SKM-1 (cell line): ENCODE results near the gene CACNA2D4.
A peak's percentile ranks its signal among the peaks of the same experiment; 100 is the strongest.

Experiments
- DNase-seq: peaks from one replicate; lab custom pipeline; 2025; ENCODE audit not compliant: unreplicated experiment; lab: John Stamatoyannopoulos, UW

Gene CACNA2D4

GRCh38 chr12:1816730-1817348, 101.6 kb downstream of the CACNA2D4 start:
- DNase-seq, result no peak

- no peak for DNase-seq
Measured at GRCh38 chr12:1815814-1816729, 102.4 kb downstream of the CACNA2D4 start.

- DNase-seq, result no peak
Measured at GRCh38 chr12:1815108-1815507, 103.3 kb downstream of the CACNA2D4 start.

GRCh38 chr12:1814266-1814665, 104.2 kb downstream of the CACNA2D4 start:
- no peak for DNase-seq

- DNase-seq, result peak; percentile 53
Measured at GRCh38 chr12:1812650-1813302, 105.7 kb downstream of the CACNA2D4 start.

GRCh38 chr12:1811948-1812291, 106.5 kb downstream of the CACNA2D4 start:
- DNase-seq, result no peak

GRCh38 chr12:1811281-1811947, 107.0 kb downstream of the CACNA2D4 start:
- DNase-seq, result peak; percentile 51

- DNase-seq, result no peak
Measured at GRCh38 chr12:1810931-1811280, 107.5 kb downstream of the CACNA2D4 start.

- no peak for DNase-seq
Measured at GRCh38 chr12:1810201-1810930, 108.1 kb downstream of the CACNA2D4 start.

GRCh38 chr12:1809591-1810190, 108.8 kb downstream of the CACNA2D4 start:
- no peak for DNase-seq

- DNase-seq, result no peak
Measured at GRCh38 chr12:1808798-1809480, 109.5 kb downstream of the CACNA2D4 start.

GRCh38 chr12:1808036-1808797, 110.2 kb downstream of the CACNA2D4 start:
- no peak for DNase-seq

GRCh38 chr12:1807087-1807860, 111.2 kb downstream of the CACNA2D4 start:
- no peak for DNase-seq

- DNase-seq, result no peak
Measured at GRCh38 chr12:1806301-1807086, 112.0 kb downstream of the CACNA2D4 start.

GRCh38 chr12:1805441-1806081, 112.9 kb downstream of the CACNA2D4 start:
- no peak for DNase-seq

GRCh38 chr12:1804545-1805332, 113.7 kb downstream of the CACNA2D4 start:
- peak; percentile 36 for DNase-seq
